WTC11 (cell line): ENCODE measurements around the gene TFAP2E.

Experiments used
- E2F4 ChIP-seq: sonication (generic); formaldehyde crosslinking; IDR thresholded peaks from 2 replicates; pipeline ENCODE4 v1.8.1; 2022; ENCODE audit warnings: low read depth, mild to moderate bottlenecking, moderate library complexity, missing genetic modification reagents, borderline replicate concordance
- RORB ChIP-seq: fragments of 250-450 bp; sonication (Bioruptor Pico); IDR thresholded peaks from 2 replicates; pipeline ENCODE4 v1.9.0; 2021; ENCODE audit warnings: mild to moderate bottlenecking
- USF2 ChIP-seq: sonication (generic); formaldehyde crosslinking; IDR thresholded peaks from 2 replicates; pipeline ENCODE4 v1.8.1; 2023; ENCODE audit warnings: mild to moderate bottlenecking, missing genetic modification reagents, moderate library complexity
- TF ChIP-seq, protein P1 (sequence below): fragments of 200-600 bp; IDR thresholded peaks from 2 replicates; pipeline ENCODE4 v1.8.0; 2022; ENCODE audit warnings: antibody characterized with exemption
- TF ChIP-seq, protein P2 (sequence below): sonication (generic); formaldehyde crosslinking; conservative IDR thresholded peaks from 2 replicates; pipeline ENCODE4 v1.8.1; 2022; ENCODE audit warnings: mild to moderate bottlenecking, missing genetic modification reagents

GRCh38 chr1:35588197-35588910 is 15.2 kb downstream of the TFAP2E start:
- TF ChIP-seq, protein P1, sequence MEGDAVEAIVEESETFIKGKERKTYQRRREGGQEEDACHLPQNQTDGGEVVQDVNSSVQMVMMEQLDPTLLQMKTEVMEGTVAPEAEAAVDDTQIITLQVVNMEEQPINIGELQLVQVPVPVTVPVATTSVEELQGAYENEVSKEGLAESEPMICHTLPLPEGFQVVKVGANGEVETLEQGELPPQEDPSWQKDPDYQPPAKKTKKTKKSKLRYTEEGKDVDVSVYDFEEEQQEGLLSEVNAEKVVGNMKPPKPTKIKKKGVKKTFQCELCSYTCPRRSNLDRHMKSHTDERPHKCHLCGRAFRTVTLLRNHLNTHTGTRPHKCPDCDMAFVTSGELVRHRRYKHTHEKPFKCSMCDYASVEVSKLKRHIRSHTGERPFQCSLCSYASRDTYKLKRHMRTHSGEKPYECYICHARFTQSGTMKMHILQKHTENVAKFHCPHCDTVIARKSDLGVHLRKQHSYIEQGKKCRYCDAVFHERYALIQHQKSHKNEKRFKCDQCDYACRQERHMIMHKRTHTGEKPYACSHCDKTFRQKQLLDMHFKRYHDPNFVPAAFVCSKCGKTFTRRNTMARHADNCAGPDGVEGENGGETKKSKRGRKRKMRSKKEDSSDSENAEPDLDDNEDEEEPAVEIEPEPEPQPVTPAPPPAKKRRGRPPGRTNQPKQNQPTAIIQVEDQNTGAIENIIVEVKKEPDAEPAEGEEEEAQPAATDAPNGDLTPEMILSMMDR, result no peak
- TF ChIP-seq RORB (CRISPR knock-in tag) (no peak), USF2 (no peak), E2F4 (CRISPR knock-in tag) (no peak)
- TF ChIP-seq, protein P2, sequence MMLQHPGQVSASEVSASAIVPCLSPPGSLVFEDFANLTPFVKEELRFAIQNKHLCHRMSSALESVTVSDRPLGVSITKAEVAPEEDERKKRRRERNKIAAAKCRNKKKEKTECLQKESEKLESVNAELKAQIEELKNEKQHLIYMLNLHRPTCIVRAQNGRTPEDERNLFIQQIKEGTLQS (CRISPR knock-in tag), result no peak
